Activated T-helper 1 cell treated with Interleukin-2 at 50 U/mL for 16 hours (primary cell): Measurements from ENCODE around the gene FOLR3.
"Not testable (repeated sequence)": the region's sequence is repeated elsewhere in the genome, so short reads cannot be mapped to it uniquely, and the experiment has no call there.

Experiments used
- DNase-seq: peaks from one replicate; pipeline ENCODE4 v3.0.0-alpha.2; 2020; ENCODE audit warnings: low read depth

The FOLR3 gene

GRCh38 chr11:72162891-72163492 lies 27.5 kb downstream of the FOLR3 start:
- DNase-seq, result no peak

DNA sequence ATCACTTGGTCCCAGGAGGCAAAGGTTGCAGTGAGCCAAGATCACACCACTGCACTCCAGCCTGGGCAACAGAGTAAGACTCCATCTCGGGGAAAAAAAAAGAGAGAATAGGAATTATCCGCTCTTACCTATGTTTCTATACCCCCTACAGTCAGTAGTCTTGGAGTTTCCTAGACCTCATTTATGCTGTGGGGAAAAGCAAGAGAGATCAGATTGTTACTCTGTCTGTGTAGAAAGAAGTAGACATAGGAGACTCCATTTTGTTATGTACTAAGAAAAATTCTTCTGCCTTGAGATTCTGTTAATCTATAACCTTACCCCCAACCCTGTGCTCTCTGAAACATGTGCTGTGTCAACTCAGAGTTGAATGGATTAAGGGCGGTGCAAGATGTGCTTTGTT lies 28.7 kb downstream of the FOLR3 start:
- not testable (repeated sequence) for DNase-seq

DNA sequence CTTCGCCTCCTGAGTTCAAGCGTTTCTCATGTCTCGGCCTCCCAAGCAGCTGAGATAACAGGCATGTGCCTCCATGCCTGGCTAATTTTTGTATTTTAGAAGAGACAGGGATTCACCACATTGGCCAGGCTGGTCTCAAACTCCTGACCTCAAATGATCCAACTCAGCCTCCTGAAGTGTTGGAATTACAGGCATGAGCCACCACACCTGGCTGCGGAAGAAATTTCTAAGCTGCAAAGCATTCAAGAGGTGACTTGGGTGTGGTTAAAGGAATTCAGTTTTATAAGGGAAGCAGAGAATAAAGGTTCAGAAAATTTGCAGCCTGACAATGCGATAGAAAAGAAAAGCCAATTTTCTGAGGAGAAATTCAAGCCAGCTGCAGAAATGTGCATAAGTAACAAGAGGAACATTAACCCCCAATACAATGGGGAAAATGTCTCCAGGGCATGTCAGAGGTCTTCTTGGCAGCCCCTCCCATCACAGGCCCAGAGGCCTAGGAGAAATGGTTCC lies 33.6 kb downstream of the FOLR3 start:
- DNase-seq, result not testable (repeated sequence)

DNA sequence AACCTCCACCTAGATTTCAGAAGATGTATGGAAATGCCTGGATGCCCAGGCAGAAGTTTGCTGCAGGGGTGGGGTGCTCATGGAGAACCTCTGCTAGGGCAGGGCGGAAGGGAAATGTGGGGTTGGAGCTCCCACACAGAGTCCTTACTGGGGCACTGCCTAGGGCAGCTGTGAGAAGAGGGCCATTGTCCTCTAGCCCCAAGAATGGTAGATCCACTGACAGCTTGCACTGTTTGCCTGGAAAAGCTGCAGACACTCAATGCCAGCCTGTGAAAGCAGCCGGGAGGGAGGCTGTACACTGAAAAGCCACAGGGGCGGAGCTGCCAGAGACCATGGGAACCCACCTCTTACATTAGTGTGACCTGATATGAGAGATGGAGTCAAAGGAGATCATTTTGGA lies 34.2 kb downstream of the FOLR3 start:
- not testable (repeated sequence) for DNase-seq

DNA sequence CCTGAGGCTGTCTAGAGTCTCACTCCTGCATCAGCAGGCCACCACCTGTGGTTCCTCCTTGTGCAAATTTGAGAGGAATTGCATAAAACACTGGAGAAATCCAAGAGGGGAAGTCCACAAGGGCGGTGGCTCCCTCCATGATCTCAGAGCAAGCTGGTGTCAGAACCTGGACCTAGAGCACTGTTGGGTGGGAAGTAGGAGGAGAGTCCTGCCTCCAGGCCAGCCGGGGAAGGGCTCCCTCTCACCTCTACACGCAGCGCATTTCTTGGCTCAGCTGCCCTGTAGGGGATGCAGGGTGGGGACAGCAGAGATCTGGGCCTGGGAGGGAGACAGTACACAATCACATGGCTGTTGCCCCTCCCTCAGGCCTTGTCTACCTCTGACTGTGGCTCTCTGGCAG lies 36.5 kb downstream of the FOLR3 start:
- DNase-seq, result not testable (repeated sequence)

DNA sequence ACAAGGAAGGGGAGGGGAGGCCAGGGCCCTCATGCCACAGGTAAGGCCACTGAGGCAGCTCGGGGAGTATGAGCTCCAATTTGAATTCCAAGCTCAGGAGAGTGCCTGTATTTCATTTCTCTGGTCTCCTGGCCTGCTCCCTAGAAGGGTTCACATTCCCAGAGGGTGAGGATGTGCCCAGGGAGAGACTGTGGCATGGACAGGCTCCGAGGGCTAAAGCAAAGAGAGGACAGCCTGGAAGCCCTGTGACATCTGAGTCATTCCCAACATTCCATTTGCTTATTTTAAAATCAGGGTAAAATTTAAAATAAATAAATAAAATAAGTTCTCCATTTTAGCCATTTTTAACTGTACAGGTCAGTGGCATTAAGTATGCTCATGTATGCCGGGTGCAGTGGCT lies 37.8 kb downstream of the FOLR3 start:
- DNase-seq, result no peak

DNA sequence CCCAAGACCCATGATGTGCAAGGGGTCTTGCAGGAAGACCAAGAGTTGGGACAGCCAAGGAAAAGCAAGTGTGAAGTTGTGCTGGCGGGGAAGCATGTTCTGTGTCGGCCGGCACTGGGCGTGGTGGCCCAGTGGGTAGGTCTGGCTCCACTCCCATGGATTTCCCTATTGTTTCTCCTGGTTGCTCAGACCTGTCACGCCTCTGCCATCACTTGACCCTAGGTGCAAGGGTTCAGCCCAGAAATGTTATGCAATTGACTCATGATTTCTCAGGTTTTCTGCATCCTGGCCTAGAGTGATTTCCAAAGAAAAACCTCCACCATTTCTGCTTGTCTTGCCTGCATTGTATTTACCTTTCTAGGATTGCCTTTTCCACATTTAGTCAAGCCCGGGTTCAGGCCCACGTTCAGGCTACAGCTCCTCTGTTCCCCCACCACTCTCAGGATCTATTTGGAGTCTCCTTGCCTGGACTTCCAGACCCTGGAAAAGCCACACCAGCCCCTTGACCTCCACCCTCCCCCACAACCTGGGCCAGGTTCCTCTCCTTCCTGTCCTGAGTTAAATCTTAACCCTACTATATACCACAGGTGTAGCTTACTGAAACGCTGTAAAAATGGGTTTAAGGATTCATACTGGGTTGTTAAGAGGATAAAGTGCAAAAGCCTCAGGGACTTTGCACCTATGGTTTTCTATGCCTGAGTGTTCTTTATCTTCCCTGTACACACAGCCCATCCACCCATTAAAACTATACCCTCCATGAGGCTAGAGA lies 39.0 kb downstream of the FOLR3 start:
- DNase-seq, result no peak

- no peak for DNase-seq
These were observed 42.1 kb downstream of the FOLR3 start for GRCh38 chr11:72177656-72178055.

- no peak for DNase-seq
These were observed 43.7 kb downstream of the FOLR3 start for GRCh38 chr11:72179049-72179803.

- DNase-seq, result no peak
These were observed 44.4 kb downstream of the FOLR3 start for GRCh38 chr11:72179804-72180396.

DNA sequence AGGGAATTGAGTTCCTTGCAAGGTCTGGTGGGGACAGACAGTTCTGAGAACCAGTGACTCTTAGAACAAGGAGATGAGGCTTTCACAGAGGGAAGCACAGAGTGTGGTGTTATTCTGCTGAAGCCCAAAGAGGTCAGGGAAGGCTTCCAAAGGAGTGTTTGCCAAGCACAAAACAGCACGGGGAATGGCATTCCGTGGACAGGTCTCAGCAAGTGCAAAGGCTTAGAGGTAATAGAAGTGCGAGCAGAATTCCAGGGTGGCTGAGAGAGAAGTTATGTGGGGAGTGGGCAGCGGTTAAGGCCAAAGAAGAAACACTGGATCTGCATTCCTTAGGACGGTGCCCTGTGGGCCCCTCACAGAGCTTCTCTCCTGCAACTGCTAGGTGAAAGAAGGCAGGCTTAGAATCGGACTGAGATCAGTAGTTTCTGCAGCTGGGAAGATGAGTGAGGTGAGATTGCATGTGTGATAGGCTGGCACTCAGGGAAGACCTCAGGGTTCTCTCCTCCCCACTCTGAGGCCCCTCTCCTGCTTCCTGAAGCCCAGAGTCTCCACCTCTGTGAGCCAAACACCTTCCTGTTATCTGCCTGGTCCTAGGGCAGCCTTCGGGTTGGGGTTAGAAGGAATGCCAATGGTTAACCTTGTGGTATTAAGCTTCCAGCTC lies 45.5 kb downstream of the FOLR3 start:
- not testable (repeated sequence) for DNase-seq

DNA sequence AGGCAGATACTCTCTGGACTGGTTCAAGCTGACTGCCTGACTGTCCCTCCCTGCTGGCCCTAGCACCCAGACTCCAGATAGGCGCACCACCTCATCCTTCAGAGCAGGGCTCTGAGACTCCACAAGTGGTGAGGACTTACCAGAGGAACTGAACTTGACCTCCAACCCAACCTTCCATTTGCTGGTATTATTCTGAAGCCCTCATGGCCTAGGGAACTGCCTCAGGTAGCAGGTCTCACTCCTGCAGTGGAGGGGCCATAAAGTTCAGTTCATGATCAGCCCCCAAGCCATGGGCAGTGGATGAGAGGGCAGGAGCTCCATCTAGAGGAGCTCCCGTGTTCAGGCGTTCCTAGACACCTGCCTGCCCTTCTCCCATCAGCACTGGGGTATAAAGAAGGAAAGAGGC lies 46.0 kb downstream of the FOLR3 start:
- not testable (repeated sequence) for DNase-seq

- no peak for DNase-seq
These were observed 52.7 kb downstream of the FOLR3 start for GRCh38 chr11:72188267-72188666.
